SH-SY5Y (cell line): Measurements from ENCODE around the gene TTC28.

Experiments
- GATA2 ChIP-seq: IDR thresholded peaks from 2 replicates; pipeline ENCODE4 v1.6.1; 2011; ENCODE audit warnings: mild to moderate bottlenecking, low read depth, low read length
- GATA3 ChIP-seq: IDR thresholded peaks from 2 replicates; pipeline ENCODE4 v1.6.1; 2011; ENCODE audit warnings: low read depth, mild to moderate bottlenecking, low read length, moderate library complexity

DNA sequence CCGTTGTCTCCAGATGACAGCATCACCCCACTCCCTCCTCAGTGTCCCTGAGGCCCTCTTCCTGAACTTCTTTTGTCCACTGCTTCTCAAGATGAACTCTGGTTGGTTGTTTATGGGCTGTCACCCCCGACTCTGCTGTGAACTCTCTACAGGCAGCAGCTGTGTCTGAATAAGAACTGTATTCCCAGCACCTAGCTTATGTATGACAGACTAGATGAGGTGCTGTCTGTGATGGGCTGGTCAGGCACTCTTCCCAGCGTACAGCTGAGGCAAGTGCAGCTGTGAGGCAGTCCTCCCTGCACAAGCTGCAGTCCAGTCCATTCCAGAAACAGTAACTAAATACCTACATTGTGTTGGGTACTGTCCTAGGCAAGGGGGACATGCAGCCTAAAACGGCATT lies 649.2 kb downstream of the TTC28 start:
- TF ChIP-seq GATA2 (no peak), GATA3 (no peak)
